Middle frontal gyrus (tissue), 1 donor: ENCODE results near the gene CHN2.

Experiments
- DNase-seq: peaks from one replicate; pipeline ENCODE4 v3.0.0-alpha.2; 2015; ENCODE audit warnings: low spot score; ENCODE audit errors: extremely low spot score

Gene CHN2

DNA sequence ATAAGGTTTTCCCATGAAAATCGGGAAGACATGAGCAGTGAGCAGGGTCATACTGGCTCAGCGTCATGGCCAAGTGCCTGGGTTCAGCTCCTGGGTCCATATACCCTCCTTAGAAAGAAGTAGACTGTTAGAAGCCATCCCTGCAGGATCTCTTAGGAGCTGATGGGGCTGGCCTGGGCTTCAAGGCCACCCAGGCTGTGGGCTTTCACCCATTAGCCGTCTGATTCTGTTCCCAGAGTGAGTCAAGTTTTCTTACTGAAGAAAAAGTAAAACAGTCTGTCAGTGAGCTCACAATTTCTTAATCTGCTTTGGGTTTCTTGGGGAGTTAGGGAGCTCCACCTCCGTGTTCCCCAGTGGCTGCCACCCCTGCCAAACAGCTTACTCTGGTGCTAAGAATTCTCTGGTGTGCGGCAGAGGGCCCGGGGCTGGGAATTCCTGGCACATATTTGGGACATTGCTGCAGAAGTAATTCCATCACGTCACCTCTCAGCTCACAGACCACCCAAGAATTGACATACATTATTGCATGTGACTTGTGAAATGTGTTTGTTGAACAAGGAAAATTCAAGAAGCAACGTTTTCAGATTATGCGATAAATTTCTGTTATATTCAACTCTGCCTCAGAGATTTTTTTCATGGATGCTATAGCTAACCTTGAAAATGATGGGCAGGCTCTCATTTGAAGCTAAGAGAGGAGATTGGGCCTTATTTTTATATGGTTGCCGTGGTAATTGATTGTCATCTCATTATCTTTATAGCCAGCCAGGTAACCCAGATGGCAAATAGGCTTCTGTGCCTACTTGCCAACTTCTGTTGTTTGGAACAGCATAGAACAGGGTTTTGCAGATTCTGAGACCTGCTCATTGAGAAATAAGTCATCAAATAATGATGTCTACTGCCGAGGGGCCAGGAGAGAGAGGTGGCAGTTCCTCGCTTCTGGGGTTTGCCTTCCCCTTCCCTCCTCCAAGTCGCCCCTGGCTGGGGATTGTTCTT is 166.4 kb downstream of the CHN2 start:
- no peak for DNase-seq

DNA sequence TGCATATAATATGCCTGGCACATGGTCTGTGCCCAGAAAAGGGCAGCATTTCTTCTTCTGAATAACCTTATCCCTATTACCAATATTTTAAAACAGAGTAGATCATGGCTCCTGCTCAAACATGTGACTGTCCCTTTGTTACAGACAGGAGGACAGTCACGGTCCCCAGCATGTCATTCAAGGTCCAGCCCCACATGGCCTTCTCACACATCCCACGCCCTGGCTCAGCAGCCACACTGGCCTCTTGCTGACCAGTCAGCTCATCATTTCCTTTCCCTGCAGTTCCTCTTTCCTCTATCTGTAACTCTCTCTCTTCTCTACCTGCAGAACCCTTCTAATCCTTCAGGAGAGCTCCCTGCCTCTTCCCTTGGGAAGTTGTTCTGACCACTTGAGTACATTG is 167.8 kb downstream of the CHN2 start:
- no peak for DNase-seq

DNA sequence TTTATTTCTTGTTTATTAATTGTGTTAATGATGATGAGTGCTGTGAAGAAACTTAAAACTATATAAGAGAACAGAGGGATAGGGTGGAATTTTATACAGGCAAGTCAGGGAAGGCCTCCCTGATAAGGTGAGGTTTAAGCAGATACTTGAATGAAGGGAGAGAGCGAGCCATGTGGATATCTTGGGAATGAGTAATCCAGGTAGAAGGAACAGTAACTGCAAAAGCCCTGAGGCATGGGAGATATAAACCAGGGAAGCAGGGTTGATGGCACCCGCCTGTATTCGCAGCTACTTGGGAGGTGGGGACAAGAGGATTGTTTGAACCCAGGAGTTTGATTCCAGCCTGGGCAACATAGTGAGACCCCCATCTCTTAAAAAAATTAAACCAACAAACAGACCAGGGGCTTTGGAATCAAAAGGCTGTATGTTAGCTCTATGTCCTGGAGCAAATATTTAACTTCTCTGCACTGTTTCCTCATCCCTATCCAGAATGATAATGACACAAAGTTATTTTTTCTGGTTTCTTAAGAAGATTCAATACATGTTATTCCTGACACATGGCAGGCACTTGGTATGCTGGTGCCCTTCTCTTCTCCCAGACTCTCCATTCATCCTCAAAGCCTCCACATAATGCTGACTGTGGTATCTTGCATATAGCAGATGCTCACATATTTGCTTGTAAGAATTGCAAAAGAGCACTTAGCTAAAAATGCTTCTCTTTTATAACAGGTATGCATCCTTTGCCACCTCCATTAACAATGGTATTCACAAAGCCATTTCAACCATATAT is 169.3 kb downstream of the CHN2 start:
- no peak for DNase-seq

DNA sequence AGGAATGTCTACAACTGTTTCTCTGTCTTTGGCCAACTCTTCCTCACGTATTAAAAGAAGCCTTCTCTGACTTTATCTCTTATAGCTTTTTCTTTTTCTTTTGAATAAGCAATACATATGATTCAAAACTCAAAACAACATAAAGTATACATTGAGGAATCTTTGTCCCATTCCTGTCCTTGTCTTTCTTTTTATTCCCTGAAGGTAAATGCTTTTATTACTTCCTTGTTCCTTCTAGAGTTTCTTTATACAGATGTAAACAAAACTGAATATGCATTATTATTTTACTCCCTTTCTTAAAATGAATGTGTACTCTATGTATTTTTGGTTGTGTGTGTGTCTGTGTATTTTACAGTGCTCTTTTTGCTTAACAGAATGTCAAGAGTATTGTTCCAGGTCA is 170.1 kb downstream of the CHN2 start:
- no peak for DNase-seq

- no peak for DNase-seq
These were observed 170.8 kb downstream of the CHN2 start for GRCh38 chr7:29365423-29365822.

GRCh38 chr7:29367784-29368183 is 173.2 kb downstream of the CHN2 start:
- DNase-seq = no peak

- no peak for DNase-seq
These were observed 175.4 kb downstream of the CHN2 start for GRCh38 chr7:29369909-29370488.

DNA sequence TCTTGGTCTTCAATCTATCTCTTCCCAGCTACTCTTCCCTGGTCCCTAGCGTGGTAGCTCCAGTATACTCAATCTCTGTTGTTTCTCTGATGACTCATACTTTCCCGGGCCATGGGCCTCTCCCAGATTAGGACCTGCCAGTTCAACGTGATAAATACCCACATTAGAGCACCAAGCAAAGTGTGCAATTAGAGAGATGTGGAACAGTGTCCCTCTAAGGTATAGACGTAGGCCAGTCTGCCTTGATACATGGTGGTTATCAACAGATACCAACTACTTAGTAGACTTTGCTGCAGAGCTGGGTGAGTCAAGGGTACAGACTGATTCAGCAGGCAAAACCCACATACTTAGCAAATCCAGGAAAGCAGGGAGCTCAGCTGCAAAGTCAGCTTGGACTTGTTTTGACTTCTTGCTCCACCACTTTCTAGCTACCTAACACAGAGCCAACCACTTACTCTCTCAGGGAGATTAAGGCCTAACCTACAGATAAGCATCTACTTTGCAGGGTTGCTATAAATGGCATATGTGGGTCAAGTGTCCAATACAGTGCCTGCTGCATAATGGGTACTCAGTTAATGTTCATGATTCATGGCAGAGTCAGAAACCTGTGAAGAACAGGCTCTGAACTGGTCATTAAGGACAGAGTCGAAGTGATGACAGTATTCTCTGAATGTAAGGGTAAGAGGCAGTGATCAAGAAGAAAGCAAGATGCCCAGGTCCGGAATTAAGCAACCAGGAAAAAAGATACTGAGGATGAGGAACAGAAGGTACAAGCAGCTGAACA is 176.1 kb downstream of the CHN2 start:
- DNase-seq = no peak

- DNase-seq = no peak
These were observed 176.9 kb downstream of the CHN2 start for GRCh38 chr7:29371472-29371871.

DNA sequence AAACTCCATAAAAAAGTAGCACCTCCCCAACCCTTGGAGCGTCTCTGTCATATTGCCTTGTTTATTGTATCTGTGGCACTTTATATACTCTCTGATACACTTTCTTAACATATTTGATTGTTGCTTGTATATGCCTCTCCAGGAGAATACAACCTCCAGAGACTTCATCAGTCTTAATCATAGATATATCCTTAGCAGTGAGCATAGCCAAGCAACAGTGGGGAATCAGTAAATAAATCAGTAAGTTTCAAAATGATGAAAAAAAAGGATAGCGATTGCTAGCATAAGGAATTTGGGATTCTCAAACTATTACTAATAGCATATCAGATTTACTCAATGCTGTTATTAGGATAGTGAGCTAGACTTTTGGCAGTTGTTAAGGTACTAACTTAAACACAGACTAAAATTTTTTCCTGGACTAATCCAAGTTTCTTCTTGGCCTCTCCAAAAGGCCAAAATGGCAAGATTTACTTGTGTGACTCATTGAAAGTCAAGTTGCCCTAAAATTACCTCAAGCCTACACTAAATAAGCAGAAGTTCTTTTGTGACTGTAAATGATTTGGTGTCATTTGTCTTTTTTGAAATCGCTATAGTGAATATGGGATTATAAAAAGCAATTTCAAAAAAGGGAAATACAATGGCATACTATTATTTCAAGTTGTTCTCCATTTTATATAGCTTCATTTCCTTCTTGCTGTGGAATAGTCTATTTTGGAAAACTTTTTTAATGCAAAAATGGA is 177.9 kb downstream of the CHN2 start:
- no peak for DNase-seq

GRCh38 chr7:29375641-29376562 is 181.3 kb downstream of the CHN2 start:
- DNase-seq = no peak

DNA sequence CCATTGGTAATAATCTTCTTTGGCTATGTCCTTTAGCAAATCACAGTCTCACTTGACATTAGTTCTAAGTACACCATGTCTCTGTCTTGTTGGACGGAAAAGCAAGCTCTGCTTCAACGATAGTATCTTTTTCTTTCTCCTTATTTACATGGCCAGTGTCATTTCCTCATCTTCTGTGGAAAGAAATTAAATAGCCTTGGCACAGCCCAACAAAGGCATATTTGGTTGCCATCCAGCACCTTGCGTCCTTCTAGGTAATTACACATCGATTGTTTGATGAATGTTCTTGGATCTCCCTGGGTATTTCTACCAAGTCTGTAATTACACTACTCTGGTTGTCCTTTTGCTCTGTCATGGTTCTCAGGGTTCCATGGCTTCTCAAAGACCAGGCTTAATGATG is 183.1 kb downstream of the CHN2 start:
- no peak for DNase-seq

DNA sequence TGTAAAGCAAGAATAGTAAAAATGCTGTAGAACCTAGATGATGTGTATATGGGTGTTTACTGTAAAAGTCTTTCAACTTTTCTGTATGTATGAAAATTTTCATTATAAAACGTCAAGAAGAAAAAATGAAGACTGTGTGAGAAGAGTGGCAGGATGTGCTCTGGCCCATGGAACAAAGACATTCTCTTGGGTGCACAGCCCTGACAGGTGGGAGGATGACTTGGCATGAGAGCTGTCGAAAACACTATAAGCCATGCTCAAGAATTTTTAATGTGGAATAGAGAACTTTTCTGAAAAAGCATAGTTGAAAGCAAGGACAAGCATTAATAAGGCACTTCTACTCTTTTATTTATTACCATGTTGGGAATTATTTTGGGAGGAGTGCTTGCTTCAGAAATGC is 185.0 kb downstream of the CHN2 start:
- no peak for DNase-seq

GRCh38 chr7:29381206-29382094 is 186.9 kb downstream of the CHN2 start:
- DNase-seq = no peak

GRCh38 chr7:29384277-29384676 is 189.7 kb downstream of the CHN2 start:
- DNase-seq = no peak

- no peak for DNase-seq
These were observed 190.7 kb downstream of the CHN2 start for GRCh38 chr7:29385214-29385814.

DNA sequence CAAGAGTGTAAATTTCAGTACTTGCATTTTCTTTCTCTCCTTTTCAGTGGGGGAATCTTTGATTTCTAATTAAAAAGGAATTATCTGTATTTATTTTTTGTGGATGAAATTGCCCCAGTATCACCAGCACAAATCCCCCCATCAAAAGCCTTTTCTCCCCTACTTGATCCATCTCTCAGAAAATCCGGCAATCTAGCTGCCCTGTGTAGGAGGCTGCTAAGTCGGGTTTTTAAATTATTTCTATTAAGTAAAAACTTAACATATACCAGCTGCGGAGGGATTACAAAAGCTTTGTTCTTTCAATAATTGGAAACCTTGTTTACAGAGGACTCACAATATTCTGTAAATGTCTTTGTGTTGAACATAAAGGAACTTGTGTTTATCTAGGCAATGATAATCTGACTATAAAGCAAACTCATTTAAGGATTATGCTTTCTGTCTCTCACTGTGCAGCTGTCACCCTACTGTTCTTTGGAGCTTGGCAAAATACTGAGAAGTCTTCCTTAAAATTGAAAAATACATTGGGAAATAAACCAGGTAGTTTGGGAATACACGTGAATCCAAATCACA is 191.7 kb downstream of the CHN2 start:
- DNase-seq = no peak

GRCh38 chr7:29391262-29391661 is 196.7 kb downstream of the CHN2 start:
- no peak for DNase-seq
